K562 (cell line): ENCODE data around the gene PDCD1LG2. TPM values are rescaled to one million over a fixed set of nuclear protein-coding genes. Genes with fewer than 3 reads are reported as not detected.

Experiments
- ATAC-seq: fragments of 200-7000 bp; cut with Tn5 transposase; 3 replicates; pipeline ENCODE4 v1.9.1; 2020; ENCODE audit warnings: moderate library complexity
- BruUV-seq: library from RNA; stranded (reverse); fragments of 400-500 nt; replicated peaks from 2 replicates; lab custom pipeline; 2021; lab: Mats Ljungman, UMichigan
- CTCF ChIA-PET: fragments of 300-600 bp; formaldehyde crosslinking; extraction: SDS; loops from one replicate; lab custom pipeline; 2021; ENCODE audit warnings: low intra/inter-chr PET ratio; lab: Yijun Ruan, JAX
- POLR2A ChIA-PET: fragments of 300-600, 350-650 bp; sonication (Branson Sonifier 250); formaldehyde crosslinking; extraction: SDS; loops from one replicate; lab custom pipeline; 2021; ENCODE audit warnings: antibody characterized with exemption, inconsistent platforms; lab: Yijun Ruan, JAX
- DNase-seq, 4 experiments: peaks; one replicate each; pipeline versions ENCODE4 v3.0.0 to v3.0.0-alpha.2; 2011 to 2018; ENCODE audit warnings: low spot score in 3 of 4, mixed read lengths in 3 of 4; ENCODE audit errors: extremely low read depth in 1 of 4
- FAIRE-seq: peaks from 2 replicates; lab custom pipeline; 2011; peaks lifted over from hg19 to GRCh38; lab: Jason Lieb, UNC
- H2AFZ ChIP-seq: 2 replicates; pipeline ENCODE4 v1.6.0; 2011; ENCODE audit warnings: low read depth, low read length, control low read depth, inconsistent platforms
- H3K27ac ChIP-seq: fragments of 200-600 bp; 3 replicates; pipeline ENCODE4 v1.8.0; 2011; ENCODE audit warnings: low read depth, mild to moderate bottlenecking, control low read depth, inconsistent platforms, low read length, moderate library complexity, mixed read lengths; ENCODE audit errors: extremely low read depth
- H3K27me3 ChIP-seq, 2 experiments: fragments of 300-600 bp in 1 of 2; 2 replicates in 1 of 2; 3 replicates in 1 of 2; pipeline versions ENCODE4 v1.6.0 to v1.8.0; 2011; ENCODE audit warnings: inconsistent platforms in 2 of 2, low read length in 2 of 2, mild to moderate bottlenecking in 1 of 2, mixed read lengths in 1 of 2, moderate library complexity in 1 of 2; ENCODE audit not compliant: control insufficient read depth in 2 of 2, insufficient read depth in 2 of 2
- H3K36me3 ChIP-seq: fragments of 300-600 bp; 3 replicates; pipeline ENCODE4 v1.8.0; 2011; ENCODE audit warnings: mild to moderate bottlenecking, low read length, inconsistent platforms; ENCODE audit not compliant: control insufficient read depth, insufficient read depth
- H3K4me1 ChIP-seq, 2 experiments: fragments of 200-600 bp in 1 of 2; replicated peaks in 1 of 2; 2 replicates in 1 of 2; 3 replicates in 1 of 2; pipeline versions ENCODE4 v1.5.1 to v1.8.0; 2011; ENCODE audit warnings: inconsistent platforms in 2 of 2, low read length in 2 of 2, mild to moderate bottlenecking in 1 of 2, mixed read lengths in 1 of 2, moderate library complexity in 1 of 2; ENCODE audit not compliant: control insufficient read depth in 2 of 2, insufficient read depth in 2 of 2
- H3K4me2 ChIP-seq: 2 replicates; pipeline ENCODE4 v1.6.1; 2011; ENCODE audit warnings: low read length, control low read depth, inconsistent platforms, mixed read lengths; ENCODE audit not compliant: insufficient read depth
- H3K4me3 ChIP-seq: fragments of 200-600 bp; sonication (generic), shearing (Covaris generic); 2 replicates; pipeline ENCODE4 v1.5.1; 2016; ENCODE audit warnings: control low read depth, inconsistent platforms
- H3K79me2 ChIP-seq: fragments of 200-600 bp; 3 replicates; pipeline ENCODE4 v1.8.0; 2011; ENCODE audit warnings: low read length, inconsistent platforms; ENCODE audit not compliant: control insufficient read depth, insufficient read depth
- H3K9ac ChIP-seq, 2 experiments: 2 replicates each; pipeline versions ENCODE4 v1.6.0 to v1.6.1; 2011; ENCODE audit warnings: low read depth in 2 of 2, low read length in 2 of 2, control low read depth in 1 of 2, inconsistent platforms in 1 of 2, mild to moderate bottlenecking in 1 of 2, mixed read lengths in 1 of 2; ENCODE audit not compliant: insufficient read depth in 1 of 2
- H3K9me1 ChIP-seq: one replicate; pipeline ENCODE4 v1.6.0; 2011; ENCODE audit warnings: inconsistent platforms, mild to moderate bottlenecking, low read length, moderate library complexity; ENCODE audit not compliant: control insufficient read depth, insufficient read depth
- H3K9me3 ChIP-seq: replicated peaks from 2 replicates; pipeline ENCODE4 v1.5.1; 2011; ENCODE audit warnings: low read depth, low read length, inconsistent platforms; ENCODE audit not compliant: control insufficient read depth, insufficient read depth
- H4K20me1 ChIP-seq: replicated peaks from 2 replicates; pipeline ENCODE4 v1.6.1; 2011; ENCODE audit warnings: low read length, inconsistent platforms, mixed read lengths; ENCODE audit not compliant: control insufficient read depth, insufficient read depth
- CREM ChIP-seq: IDR thresholded peaks from 2 replicates; pipeline ENCODE4 v1.6.1; 2014; ENCODE audit warnings: antibody characterized with exemption, low read depth
- ESRRA ChIP-seq: fragments of 450-650 bp; IDR thresholded peaks from 2 replicates; pipeline ENCODE4 v1.6.1; 2014; ENCODE audit warnings: low read depth, mild to moderate bottlenecking, moderate library complexity, borderline replicate concordance
- GTF2A2 ChIP-seq: IDR thresholded peaks from 2 replicates; pipeline ENCODE4 v1.6.1; 2016; ENCODE audit warnings: mild to moderate bottlenecking, missing genetic modification characterization, missing compliant biosample characterization
- HOMEZ ChIP-seq: fragments of 250-450 bp; sonication (Bioruptor Pico); IDR thresholded peaks from 2 replicates; pipeline ENCODE4 v1.4.0; 2020; ENCODE audit warnings: mild to moderate bottlenecking, moderate library complexity
- KLF1 ChIP-seq: fragments of 450-650 bp; IDR thresholded peaks from 2 replicates; pipeline ENCODE4 v1.6.1; 2016; ENCODE audit warnings: missing genetic modification characterization, missing compliant biosample characterization
- MCM5 ChIP-seq: fragments of 450-650 bp; IDR thresholded peaks from 2 replicates; pipeline ENCODE4 v1.6.1; 2016; ENCODE audit warnings: low read depth
- NR4A1 ChIP-seq, 2 experiments: fragments of 250-450 bp in 1 of 2; fragments of 450-650 bp in 1 of 2; sonication (Bioruptor Pico) in 1 of 2; IDR thresholded peaks; 2 replicates each; pipeline versions ENCODE4 v1.4.0 to v1.6.1; 2016 to 2020; ENCODE audit warnings: mild to moderate bottlenecking in 2 of 2, missing compliant biosample characterization in 1 of 2, missing genetic modification characterization in 1 of 2, moderate library complexity in 1 of 2
- TCF7 ChIP-seq: sonication (generic); IDR thresholded peaks from 2 replicates; pipeline ENCODE4 v1.6.1; 2016; ENCODE audit warnings: antibody characterized with exemption, borderline replicate concordance
- WHSC1 ChIP-seq: IDR thresholded peaks from one replicate; pipeline ENCODE4 v1.6.1; 2012; ENCODE audit warnings: low read length, control low read depth, inconsistent platforms
- ZFP1 ChIP-seq: fragments of 450-650 bp; formaldehyde crosslinking; IDR thresholded peaks from 2 replicates; pipeline ENCODE4 v1.4.0; 2020; ENCODE audit warnings: mild to moderate bottlenecking, mixed read lengths
- ZNF655 ChIP-seq: fragments of 250-450 bp; sonication (Bioruptor Pico); IDR thresholded peaks from 2 replicates; pipeline ENCODE4 v1.5.0; 2021
- WGBS: fragments of 100-300 bp; shearing (Covaris generic); methylation state at CpG from one replicate; pipeline ENCODE4 v1.1.6; 2016; ENCODE audit warnings: low coverage, mixed read lengths; ENCODE audit not compliant: insufficient coverage; ENCODE audit errors: missing lambda C conversion rate; 5-methylcytosine and 5-hydroxymethylcytosine counted together
- in situ Hi-C: fragments of 300-500 bp; cut with MboI; formaldehyde crosslinking; loops from 4 replicates; pipeline ENCODE4 v1.15.0; 2018; ENCODE audit warnings: inconsistent platforms, mixed read lengths
- intact Hi-C: fragments of 100-400 bp; cut with micrococcal nuclease; formaldehyde crosslinking; loops from 2 replicates; pipeline ENCODE4 v1.14.2; 2022
- polyA plus RNA-seq, 8 experiments: library from polyadenylated mRNA; depleted of rRNA in 4 of 8; stranded (reverse) in 5 of 8; unstranded in 3 of 8; fragments of >200 nt; fragmentation: Nextera tagmentation in 2 of 8; fragmentation: Illumina TruSeq in 1 of 8; extraction: Ambion mirVana in 2 of 8; extraction: Trizol in 1 of 8; gene quantifications; 2 replicates each; pipeline versions ENCODE4 v1.2.1 to v1.2.3, GENCODE V29; 2011 to 2014; ENCODE audit warnings: inconsistent platforms in 1 of 8, missing spikeins in 1 of 8
- total RNA-seq, 7 experiments: library from RNA; depleted of rRNA in 6 of 7; stranded (reverse); fragments of >200 nt in 6 of 7; fragmentation: Illumina TruSeq in 2 of 7; extraction: Trizol in 2 of 7; gene quantifications; 2 replicates each; pipeline versions ENCODE4 v1.2.1 to v1.2.3, GENCODE V29; 2011 to 2021; ENCODE audit warnings: low replicate concordance in 1 of 7
- TF ChIP-seq, protein P1 (sequence below): fragments of 450-650 bp; formaldehyde crosslinking; IDR thresholded peaks from 2 replicates; pipeline ENCODE4 v1.4.0; 2022; ENCODE audit warnings: missing genetic modification characterization

Gene PDCD1LG2
- total and polyA plus RNA-seq, 9 of the 15 experiments (the other 6 are each of a cell fraction or from before 2014, with no cell fraction given): not detected

GRCh38 chr9:5611321-5612184 is 101.2 kb downstream of the PDCD1LG2 start:
- Histone ChIP-seq H4K20me1 (no peaks in the 10 kb centered on the region), H3K9ac (no peak overlapping the region), H3K27me3 (no peaks in the 10 kb centered on the region), H3K9me3 (no peaks in the 10 kb centered on the region), H3K4me2 (no peak overlapping the region), H3K27ac (no peak overlapping the region), H3K36me3 (no peaks in the 10 kb centered on the region), H3K4me3 (no peak overlapping the region), H2AFZ (no peak overlapping the region), H3K4me1 (no peaks in the 10 kb centered on the region), H3K9me1 (no peaks in the 10 kb centered on the region), H3K79me2 (no peaks in the 10 kb centered on the region)
- no TSS peak for BruUV-seq
- 62% methylated on average over 6 of the region's 6 CpGs for WGBS
- FAIRE-seq (no peak), DNase-seq (no peak), ATAC-seq (no peak)
- TF ChIP-seq GTF2A2 (tag): no peak
- TF ChIP-seq ZNF655 (CRISPR knock-in tag): no peak
- CTCF ChIA-PET: no interaction called here
- POLR2A ChIA-PET: interaction anchor here (1.0 kb wide), 1 partner anchor 11 kb away, joined by 3 read pairs; no protein-coding TSS in a partner anchor
- in situ Hi-C loops: no loop called here
- intact Hi-C loops: no loop called here

DNA sequence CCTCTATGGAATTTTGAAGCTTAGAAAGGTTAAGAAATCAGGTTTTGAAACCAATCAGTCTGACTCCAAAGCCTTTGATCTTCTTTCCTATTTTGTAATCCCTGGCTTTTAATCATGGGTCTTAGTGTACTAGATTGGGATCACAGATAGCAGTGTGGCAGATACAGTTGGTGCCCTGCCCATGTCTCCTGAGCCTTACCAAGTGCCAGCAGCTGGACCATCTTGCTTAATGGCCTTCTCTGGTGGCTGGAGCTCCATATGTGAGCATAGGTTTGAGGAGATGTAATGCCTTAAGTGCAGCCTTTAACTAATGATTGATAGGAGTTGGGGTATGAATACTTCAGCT is 101.8 kb downstream of the PDCD1LG2 start:
- CTCF ChIA-PET: no interaction called here
- Histone ChIP-seq H3K79me2 (no peaks in the 10 kb centered on the region), H3K27ac (no peak overlapping the region), H3K4me3 (no peak overlapping the region), H4K20me1 (no peaks in the 10 kb centered on the region), H3K36me3 (no peaks in the 10 kb centered on the region), H3K4me1 (no peaks in the 10 kb centered on the region), H3K4me2 (no peak overlapping the region), H2AFZ (no peak overlapping the region), H3K9me1 (no peaks in the 10 kb centered on the region), H3K27me3 (no peaks in the 10 kb centered on the region), H3K9ac (no peak overlapping the region), H3K9me3 (no peaks in the 10 kb centered on the region)
- intact Hi-C loops: no loop called here
- in situ Hi-C loops: no loop called here
- no TSS peak for BruUV-seq
- DNase-seq: no peak
- no peak for FAIRE-seq
- POLR2A ChIA-PET: interaction anchor here (0.5 to 1.0 kb wide), 2 partner anchors 12 to 867 kb away, joined by 3 read pairs; no protein-coding TSS in a partner anchor
- no peak for ATAC-seq
- no peak for TF ChIP-seq WHSC1
- TF ChIP-seq CREM: no peak
- no peak for TF ChIP-seq MCM5
- TF ChIP-seq, protein P1, sequence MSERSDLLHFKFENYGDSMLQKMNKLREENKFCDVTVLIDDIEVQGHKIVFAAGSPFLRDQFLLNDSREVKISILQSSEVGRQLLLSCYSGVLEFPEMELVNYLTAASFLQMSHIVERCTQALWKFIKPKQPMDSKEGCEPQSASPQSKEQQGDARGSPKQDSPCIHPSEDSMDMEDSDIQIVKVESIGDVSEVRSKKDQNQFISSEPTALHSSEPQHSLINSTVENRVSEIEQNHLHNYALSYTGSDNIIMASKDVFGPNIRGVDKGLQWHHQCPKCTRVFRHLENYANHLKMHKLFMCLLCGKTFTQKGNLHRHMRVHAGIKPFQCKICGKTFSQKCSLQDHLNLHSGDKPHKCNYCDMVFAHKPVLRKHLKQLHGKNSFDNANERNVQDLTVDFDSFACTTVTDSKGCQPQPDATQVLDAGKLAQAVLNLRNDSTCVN (CRISPR knock-in tag): no peak
- no peak for TF ChIP-seq ESRRA
- TF ChIP-seq NR4A1 (CRISPR knock-in tag; IDR thresholded peaks at IDR 0.05): no peak
- TF ChIP-seq NR4A1 (tag; IDR thresholded peaks at IDR 0.05): no peak
- no peak for TF ChIP-seq TCF7
- TF ChIP-seq ZFP1 (CRISPR knock-in tag): no peak
- no peak for TF ChIP-seq HOMEZ (CRISPR knock-in tag)
- TF ChIP-seq KLF1 (tag): no peak
